K562 (cell line): ENCODE results near the gene PRELID3B. TPM values are rescaled to one million over a fixed set of nuclear protein-coding genes. Genes with fewer than 3 reads are reported as not detected.

Experiments
- ATAC-seq: fragments of 200-7000 bp; cut with Tn5 transposase; 3 replicates; pipeline ENCODE4 v1.9.1; 2020; ENCODE audit warnings: moderate library complexity
- BruUV-seq: library from RNA; stranded (reverse); fragments of 400-500 nt; replicated peaks from 2 replicates; lab custom pipeline; 2021; lab: Mats Ljungman, UMichigan
- CTCF ChIA-PET: fragments of 300-600 bp; formaldehyde crosslinking; extraction: SDS; loops from one replicate; lab custom pipeline; 2021; ENCODE audit warnings: low intra/inter-chr PET ratio; lab: Yijun Ruan, JAX
- POLR2A ChIA-PET: fragments of 300-600, 350-650 bp; sonication (Branson Sonifier 250); formaldehyde crosslinking; extraction: SDS; loops from one replicate; lab custom pipeline; 2021; ENCODE audit warnings: antibody characterized with exemption, inconsistent platforms; lab: Yijun Ruan, JAX
- DNase-seq, 4 experiments: peaks; one replicate each; pipeline versions ENCODE4 v3.0.0 to v3.0.0-alpha.2; 2011 to 2018; ENCODE audit warnings: low spot score in 3 of 4, mixed read lengths in 3 of 4; ENCODE audit errors: extremely low read depth in 1 of 4
- FAIRE-seq: peaks from 2 replicates; lab custom pipeline; 2011; peaks lifted over from hg19 to GRCh38; lab: Jason Lieb, UNC
- H2AFZ ChIP-seq: 2 replicates; pipeline ENCODE4 v1.6.0; 2011; ENCODE audit warnings: low read depth, low read length, control low read depth, inconsistent platforms
- H3K27ac ChIP-seq: fragments of 200-600 bp; 3 replicates; pipeline ENCODE4 v1.8.0; 2011; ENCODE audit warnings: low read depth, mild to moderate bottlenecking, control low read depth, inconsistent platforms, low read length, moderate library complexity, mixed read lengths; ENCODE audit errors: extremely low read depth
- H3K27me3 ChIP-seq, 2 experiments: fragments of 300-600 bp in 1 of 2; 2 replicates in 1 of 2; 3 replicates in 1 of 2; pipeline versions ENCODE4 v1.6.0 to v1.8.0; 2011; ENCODE audit warnings: inconsistent platforms in 2 of 2, low read length in 2 of 2, mild to moderate bottlenecking in 1 of 2, mixed read lengths in 1 of 2, moderate library complexity in 1 of 2; ENCODE audit not compliant: control insufficient read depth in 2 of 2, insufficient read depth in 2 of 2
- H3K36me3 ChIP-seq: fragments of 300-600 bp; 3 replicates; pipeline ENCODE4 v1.8.0; 2011; ENCODE audit warnings: mild to moderate bottlenecking, low read length, inconsistent platforms; ENCODE audit not compliant: control insufficient read depth, insufficient read depth
- H3K4me1 ChIP-seq, 2 experiments: fragments of 200-600 bp in 1 of 2; replicated peaks in 1 of 2; 2 replicates in 1 of 2; 3 replicates in 1 of 2; pipeline versions ENCODE4 v1.5.1 to v1.8.0; 2011; ENCODE audit warnings: inconsistent platforms in 2 of 2, low read length in 2 of 2, mild to moderate bottlenecking in 1 of 2, mixed read lengths in 1 of 2, moderate library complexity in 1 of 2; ENCODE audit not compliant: control insufficient read depth in 2 of 2, insufficient read depth in 2 of 2
- H3K4me2 ChIP-seq: 2 replicates; pipeline ENCODE4 v1.6.1; 2011; ENCODE audit warnings: low read length, control low read depth, inconsistent platforms, mixed read lengths; ENCODE audit not compliant: insufficient read depth
- H3K4me3 ChIP-seq: fragments of 200-600 bp; sonication (generic), shearing (Covaris generic); 2 replicates; pipeline ENCODE4 v1.5.1; 2016; ENCODE audit warnings: control low read depth, inconsistent platforms
- H3K79me2 ChIP-seq: fragments of 200-600 bp; 3 replicates; pipeline ENCODE4 v1.8.0; 2011; ENCODE audit warnings: low read length, inconsistent platforms; ENCODE audit not compliant: control insufficient read depth, insufficient read depth
- H3K9ac ChIP-seq, 2 experiments: 2 replicates each; pipeline versions ENCODE4 v1.6.0 to v1.6.1; 2011; ENCODE audit warnings: low read depth in 2 of 2, low read length in 2 of 2, control low read depth in 1 of 2, inconsistent platforms in 1 of 2, mild to moderate bottlenecking in 1 of 2, mixed read lengths in 1 of 2; ENCODE audit not compliant: insufficient read depth in 1 of 2
- H3K9me1 ChIP-seq: one replicate; pipeline ENCODE4 v1.6.0; 2011; ENCODE audit warnings: inconsistent platforms, mild to moderate bottlenecking, low read length, moderate library complexity; ENCODE audit not compliant: control insufficient read depth, insufficient read depth
- H3K9me3 ChIP-seq: replicated peaks from 2 replicates; pipeline ENCODE4 v1.5.1; 2011; ENCODE audit warnings: low read depth, low read length, inconsistent platforms; ENCODE audit not compliant: control insufficient read depth, insufficient read depth
- H4K20me1 ChIP-seq: replicated peaks from 2 replicates; pipeline ENCODE4 v1.6.1; 2011; ENCODE audit warnings: low read length, inconsistent platforms, mixed read lengths; ENCODE audit not compliant: control insufficient read depth, insufficient read depth
- CTCF ChIP-seq, 3 experiments: IDR thresholded peaks in 2 of 3; conservative IDR thresholded peaks in 1 of 3; 2 replicates each; pipeline ENCODE4 v1.5.1; 2011 to 2012; ENCODE audit warnings: low read length in 3 of 3, mild to moderate bottlenecking in 3 of 3, control low read depth in 2 of 3, improper control_type of control experiment in 1 of 3, inconsistent platforms in 1 of 3, low read depth in 1 of 3, mixed read lengths in 1 of 3, moderate library complexity in 1 of 3; ENCODE audit not compliant: insufficient read depth in 2 of 3
- DACH1 ChIP-seq: fragments of 450-650 bp; IDR thresholded peaks from 2 replicates; pipeline ENCODE4 v1.6.1; 2018; ENCODE audit not compliant: partially characterized antibody
- HINFP ChIP-seq: fragments of 450-650 bp; conservative IDR thresholded peaks from 2 replicates; pipeline ENCODE4 v1.6.1; 2016; ENCODE audit warnings: missing genetic modification characterization, low read depth, mild to moderate bottlenecking, control low read depth, missing compliant biosample characterization
- HNRNPLL ChIP-seq: fragments of 200-400 bp; formaldehyde crosslinking; IDR thresholded peaks from 2 replicates; pipeline ENCODE4 v1.6.1; 2017; ENCODE audit warnings: low read length, low read depth, mild to moderate bottlenecking; ENCODE audit not compliant: poor library complexity, severe bottlenecking
- RAD21 ChIP-seq, 2 experiments: fragments of 250-450 bp in 1 of 2; fragments of 450-650 bp in 1 of 2; sonication (Bioruptor Pico) in 1 of 2; formaldehyde crosslinking in 1 of 2; IDR thresholded peaks in 1 of 2; conservative IDR thresholded peaks in 1 of 2; 2 replicates each; pipeline versions ENCODE4 v1.4.0 to v1.8.0; 2020 to 2022; ENCODE audit warnings: mild to moderate bottlenecking in 2 of 2, moderate library complexity in 1 of 2
- TSHZ1 ChIP-seq: fragments of 250-450 bp; sonication (Bioruptor Pico); IDR thresholded peaks from 2 replicates; pipeline ENCODE4 v1.4.0; 2020; ENCODE audit warnings: mild to moderate bottlenecking, moderate library complexity
- ZFPM2 ChIP-seq: fragments of 250-450 bp; sonication (Bioruptor Pico); IDR thresholded peaks from 2 replicates; pipeline ENCODE4 v1.5.1; 2022; ENCODE audit warnings: mild to moderate bottlenecking
- WGBS: fragments of 100-300 bp; shearing (Covaris generic); methylation state at CpG from one replicate; pipeline ENCODE4 v1.1.6; 2016; ENCODE audit warnings: low coverage, mixed read lengths; ENCODE audit not compliant: insufficient coverage; ENCODE audit errors: missing lambda C conversion rate; 5-methylcytosine and 5-hydroxymethylcytosine counted together
- in situ Hi-C: fragments of 300-500 bp; cut with MboI; formaldehyde crosslinking; loops from 4 replicates; pipeline ENCODE4 v1.15.0; 2018; ENCODE audit warnings: inconsistent platforms, mixed read lengths
- intact Hi-C: fragments of 100-400 bp; cut with micrococcal nuclease; formaldehyde crosslinking; loops from 2 replicates; pipeline ENCODE4 v1.14.2; 2022
- polyA plus RNA-seq, 8 experiments: library from polyadenylated mRNA; depleted of rRNA in 4 of 8; stranded (reverse) in 5 of 8; unstranded in 3 of 8; fragments of >200 nt; fragmentation: Nextera tagmentation in 2 of 8; fragmentation: Illumina TruSeq in 1 of 8; extraction: Ambion mirVana in 2 of 8; extraction: Trizol in 1 of 8; gene quantifications; 2 replicates each; pipeline versions ENCODE4 v1.2.1 to v1.2.3, GENCODE V29; 2011 to 2014; ENCODE audit warnings: inconsistent platforms in 1 of 8, missing spikeins in 1 of 8
- total RNA-seq, 7 experiments: library from RNA; depleted of rRNA in 6 of 7; stranded (reverse); fragments of >200 nt in 6 of 7; fragmentation: Illumina TruSeq in 2 of 7; extraction: Trizol in 2 of 7; gene quantifications; 2 replicates each; pipeline versions ENCODE4 v1.2.1 to v1.2.3, GENCODE V29; 2011 to 2021; ENCODE audit warnings: low replicate concordance in 1 of 7
- TF ChIP-seq, protein P1 (sequence below): fragments of 250-450 bp; sonication (Bioruptor Pico); IDR thresholded peaks from 2 replicates; pipeline ENCODE4 v1.8.0; 2021; ENCODE audit warnings: borderline replicate concordance, mild to moderate bottlenecking, moderate library complexity; ENCODE audit not compliant: poor library complexity, severe bottlenecking

PRELID3B gene
- total and polyA plus RNA-seq, 9 of the 15 experiments (the other 6 are each of a cell fraction or from before 2014, with no cell fraction given): 77.0 to 186 (median 101) TPM

DNA sequence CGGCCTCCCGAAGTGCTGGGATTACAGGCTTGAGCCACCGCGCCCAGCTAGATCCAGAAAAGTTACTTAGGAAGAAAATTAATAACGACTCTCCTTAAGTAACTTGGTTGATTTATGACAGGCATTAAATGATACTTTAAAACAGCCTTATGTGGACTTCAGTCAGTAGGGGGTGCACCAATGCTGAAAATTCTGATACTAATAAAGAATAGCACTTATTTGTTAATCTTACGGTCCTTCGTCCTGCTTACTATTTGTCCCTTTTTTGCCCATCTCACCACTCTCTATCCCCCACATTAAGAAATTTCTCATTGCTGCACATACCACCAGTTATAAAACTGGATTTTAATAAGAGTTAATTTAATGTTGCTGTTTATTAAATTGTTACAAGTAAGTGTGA lies 12.7 kb upstream of the PRELID3B start:
- no peak for ATAC-seq
- intact Hi-C loops: no loop called here
- H3K9me3 ChIP-seq: no peaks in the 10 kb centered on the region; the same call in 1 of the 2 replicates
- peaks cover 19 to 22% of the 10 kb centered on the region in 2 experiments for H3K27me3 ChIP-seq
- no peaks in the 10 kb centered on the region for H3K36me3 ChIP-seq
- no peak overlapping the region for H2AFZ ChIP-seq
- CTCF ChIA-PET: no interaction called here
- DNase-seq: no peak
- TF ChIP-seq RAD21 (CRISPR knock-in tag; conservative IDR thresholded peaks at IDR 0.05 in 1 of 2, IDR thresholded peaks at IDR 0.05 in 1 of 2) (0 out of 4 replicates have a peak, but pooled peaks of 1 of the 2 experiments have one; percentile 20), HINFP (tag) (no peak), ZFPM2 (CRISPR knock-in tag) (no peak), CTCF (IDR thresholded peaks at IDR 0.05 in 2 of 3, conservative IDR thresholded peaks at IDR 0.05 in 1 of 3; ENCODE audit: insufficient read depth in 2 of 3, low read depth in 1 of 3, low read length in 3 of 3) (peak in 1 of 3 experiments; percentile 28; a peak in 2 of 6 replicates), DACH1 (peak; percentile 37), HNRNPLL (no peak), TSHZ1 (no peak)
- TF ChIP-seq, protein P1, sequence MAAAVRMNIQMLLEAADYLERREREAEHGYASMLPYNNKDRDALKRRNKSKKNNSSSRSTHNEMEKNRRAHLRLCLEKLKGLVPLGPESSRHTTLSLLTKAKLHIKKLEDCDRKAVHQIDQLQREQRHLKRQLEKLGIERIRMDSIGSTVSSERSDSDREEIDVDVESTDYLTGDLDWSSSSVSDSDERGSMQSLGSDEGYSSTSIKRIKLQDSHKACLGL: no peak
- no TSS peak for BruUV-seq
- 41% methylated on average over 7 of the region's 7 CpGs for WGBS
- H3K79me2 ChIP-seq: no peaks in the 10 kb centered on the region
- no peaks in the 10 kb centered on the region for H4K20me1 ChIP-seq
- no peak overlapping the region for H3K27ac ChIP-seq
- in situ Hi-C loops: no loop called here
- H3K4me2 ChIP-seq: no peak overlapping the region
- H3K4me3 ChIP-seq: no peak overlapping the region
- no peaks in the 10 kb centered on the region for H3K9me1 ChIP-seq
- H3K9ac ChIP-seq: no peak overlapping the region
- no peaks in the 10 kb centered on the region for H3K4me1 ChIP-seq
- POLR2A ChIA-PET: no interaction called here
- FAIRE-seq: no peak
